Panc1 (cell line): Measurements from ENCODE around the gene ACTR3. TPM values are rescaled to one million over a fixed set of nuclear protein-coding genes. Genes with fewer than 3 reads are reported as not detected.

Experiments
- ATAC-seq: fragments of 200-7000 bp; cut with Tn5 transposase; 2 replicates; pipeline ENCODE4 v1.9.1; 2020; ENCODE audit warnings: mild to moderate bottlenecking, moderate library complexity
- BruUV-seq: library from RNA; stranded (reverse); fragments of 400-500 nt; replicated peaks from 2 replicates; lab custom pipeline; 2021; lab: Mats Ljungman, UMichigan
- CTCF ChIA-PET: fragments of 300-600 bp; sonication (Branson Sonifier 250); formaldehyde crosslinking; loops from one replicate; lab custom pipeline; 2022; ENCODE audit warnings: antibody characterized with exemption; lab: Charles Lee
- POLR2A ChIA-PET: fragments of 300-600 bp; sonication (Branson Sonifier 250); formaldehyde crosslinking; loops from one replicate; lab custom pipeline; 2022; ENCODE audit warnings: antibody characterized with exemption; lab: Charles Lee
- DNase-seq: peaks from one replicate; pipeline ENCODE4 v3.0.0-alpha.2; 2010; ENCODE audit warnings: low read depth, low spot score
- H3K27ac ChIP-seq: 2 replicates; pipeline ENCODE4 v1.5.1; 2011; ENCODE audit warnings: mild to moderate bottlenecking, low read length, inconsistent platforms
- H3K27me3 ChIP-seq: fragments of 200-500 bp; sonication (Bioruptor generic); 2 replicates; pipeline ENCODE4 v1.6.0; 2014; ENCODE audit warnings: low read length, inconsistent platforms; ENCODE audit not compliant: control insufficient read depth, insufficient read depth
- H3K36me3 ChIP-seq: fragments of 200-500 bp; sonication (Bioruptor generic); 2 replicates; pipeline ENCODE4 v1.5.1; 2014; ENCODE audit warnings: inconsistent platforms, mild to moderate bottlenecking, low read length, moderate library complexity; ENCODE audit not compliant: control insufficient read depth, insufficient read depth
- H3K4me1 ChIP-seq: 2 replicates; pipeline ENCODE4 v1.5.1; 2011; ENCODE audit warnings: inconsistent platforms, mild to moderate bottlenecking, low read length, moderate library complexity; ENCODE audit not compliant: control insufficient read depth, insufficient read depth
- H3K4me3 ChIP-seq, 2 experiments: 2 replicates each; pipeline ENCODE4 v1.5.1; 2011 to 2012; ENCODE audit warnings: low read depth in 2 of 2, low read length in 2 of 2, mild to moderate bottlenecking in 2 of 2, inconsistent platforms in 1 of 2, moderate library complexity in 1 of 2
- H3K9me3 ChIP-seq: fragments of 200-500 bp; sonication (Bioruptor generic); 2 replicates; pipeline ENCODE4 v1.5.1; 2014; ENCODE audit warnings: low read depth, mild to moderate bottlenecking, inconsistent platforms, low read length, moderate library complexity; ENCODE audit not compliant: control insufficient read depth, insufficient read depth
- POLR2AphosphoS5 ChIP-seq: IDR thresholded peaks from 2 replicates; pipeline ENCODE4 v1.6.1; 2012; ENCODE audit warnings: mild to moderate bottlenecking, low read depth, low read length, moderate library complexity
- SIN3A ChIP-seq: IDR thresholded peaks from 2 replicates; pipeline ENCODE4 v1.6.1; 2012; ENCODE audit warnings: low read depth, mild to moderate bottlenecking, low read length, moderate library complexity, borderline replicate concordance; ENCODE audit not compliant: insufficient read depth
- TCF7L2 ChIP-seq: IDR thresholded peaks from 2 replicates; pipeline ENCODE4 v1.6.1; 2011; ENCODE audit warnings: mild to moderate bottlenecking, low read depth, low read length, inconsistent platforms
- in situ Hi-C: cut with HindIII; loops from 2 replicates; pipeline ENCODE4 v1.10.0; 2016; ENCODE audit warnings: low sequenced_read_pairs, low pct_unique_long_range_greater_than_20kb
- intact Hi-C: fragments of 100-400 bp; cut with micrococcal nuclease; formaldehyde crosslinking; loops from one replicate; pipeline ENCODE4 v1.10.0; 2022; ENCODE audit not compliant: unreplicated experiment
- total RNA-seq: library from RNA; stranded (reverse); gene quantifications from one replicate; pipeline ENCODE4 v1.2.1, GENCODE V29; 2021; ENCODE audit not compliant: unreplicated experiment
- TF ChIP-seq, protein P1 (sequence below): fragments of 450-650 bp; IDR thresholded peaks from 2 replicates; pipeline ENCODE4 v1.5.1; 2017; ENCODE audit warnings: mild to moderate bottlenecking
- TF ChIP-seq, protein P2 (sequence below), 2 experiments: IDR thresholded peaks; 2 replicates each; pipeline ENCODE4 v1.6.1; 2011 to 2012; ENCODE audit warnings: low read depth in 2 of 2, control low read depth in 1 of 2, low read length in 1 of 2, mild to moderate bottlenecking in 1 of 2, moderate library complexity in 1 of 2; ENCODE audit not compliant: insufficient read depth in 1 of 2

Gene ACTR3
- total RNA-seq, 1 experiment from 2014 or later: 347 TPM

DNA sequence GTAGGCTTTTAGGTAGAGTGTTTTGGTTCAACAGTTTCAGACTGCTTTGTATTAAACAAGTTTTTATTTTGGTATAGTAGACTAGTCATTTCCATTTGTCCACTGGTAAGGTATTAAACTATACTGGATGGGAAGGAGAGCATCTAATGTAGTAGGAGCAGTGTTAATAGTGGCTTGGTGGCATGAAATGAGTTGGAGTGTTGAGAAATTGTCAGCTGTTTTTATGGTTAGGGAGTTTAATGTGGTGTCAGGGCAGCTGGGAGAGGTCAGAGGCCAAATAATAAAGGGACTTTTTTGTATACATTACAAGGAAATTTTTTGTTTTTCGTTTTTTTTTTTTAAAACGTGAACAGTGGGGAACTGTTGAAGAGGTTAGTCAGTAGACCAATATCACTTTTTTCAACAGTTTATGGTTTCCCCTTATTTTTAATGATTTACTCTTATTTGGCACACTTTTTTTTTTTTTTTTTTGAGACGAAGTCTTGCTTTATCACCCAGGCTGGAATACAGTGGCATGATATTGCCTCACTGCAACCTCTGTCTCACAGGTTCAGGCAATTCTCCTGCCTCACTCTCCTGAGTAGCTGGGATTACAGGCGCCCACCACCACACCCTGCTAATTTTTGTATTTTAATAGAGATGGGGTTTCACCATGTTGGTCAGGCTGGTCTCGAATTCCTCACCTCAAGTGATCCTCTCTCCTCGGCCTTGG, 21.2 kb downstream of the ACTR3 start:
- Histone ChIP-seq H3K4me1 (peaks cover 9% of the 10 kb centered on the region), H3K4me3 (no peak overlapping the region), H3K27me3 (no peaks in the 10 kb centered on the region), H3K9me3 (no peaks in the 10 kb centered on the region), H3K36me3 (peaks cover 5% of the 10 kb centered on the region; the same call in 1 of the 2 replicates), H3K27ac (no peak overlapping the region)
- ChIA-PET POLR2A (no interaction called here), CTCF (no interaction called here)
- no TSS peak for BruUV-seq
- in situ Hi-C loops: no loop called here
- TF ChIP-seq, protein P1, sequence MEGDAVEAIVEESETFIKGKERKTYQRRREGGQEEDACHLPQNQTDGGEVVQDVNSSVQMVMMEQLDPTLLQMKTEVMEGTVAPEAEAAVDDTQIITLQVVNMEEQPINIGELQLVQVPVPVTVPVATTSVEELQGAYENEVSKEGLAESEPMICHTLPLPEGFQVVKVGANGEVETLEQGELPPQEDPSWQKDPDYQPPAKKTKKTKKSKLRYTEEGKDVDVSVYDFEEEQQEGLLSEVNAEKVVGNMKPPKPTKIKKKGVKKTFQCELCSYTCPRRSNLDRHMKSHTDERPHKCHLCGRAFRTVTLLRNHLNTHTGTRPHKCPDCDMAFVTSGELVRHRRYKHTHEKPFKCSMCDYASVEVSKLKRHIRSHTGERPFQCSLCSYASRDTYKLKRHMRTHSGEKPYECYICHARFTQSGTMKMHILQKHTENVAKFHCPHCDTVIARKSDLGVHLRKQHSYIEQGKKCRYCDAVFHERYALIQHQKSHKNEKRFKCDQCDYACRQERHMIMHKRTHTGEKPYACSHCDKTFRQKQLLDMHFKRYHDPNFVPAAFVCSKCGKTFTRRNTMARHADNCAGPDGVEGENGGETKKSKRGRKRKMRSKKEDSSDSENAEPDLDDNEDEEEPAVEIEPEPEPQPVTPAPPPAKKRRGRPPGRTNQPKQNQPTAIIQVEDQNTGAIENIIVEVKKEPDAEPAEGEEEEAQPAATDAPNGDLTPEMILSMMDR: no peak
- TF ChIP-seq SIN3A: no peak
- TF ChIP-seq POLR2AphosphoS5: no peak
- TF ChIP-seq, protein P2, sequence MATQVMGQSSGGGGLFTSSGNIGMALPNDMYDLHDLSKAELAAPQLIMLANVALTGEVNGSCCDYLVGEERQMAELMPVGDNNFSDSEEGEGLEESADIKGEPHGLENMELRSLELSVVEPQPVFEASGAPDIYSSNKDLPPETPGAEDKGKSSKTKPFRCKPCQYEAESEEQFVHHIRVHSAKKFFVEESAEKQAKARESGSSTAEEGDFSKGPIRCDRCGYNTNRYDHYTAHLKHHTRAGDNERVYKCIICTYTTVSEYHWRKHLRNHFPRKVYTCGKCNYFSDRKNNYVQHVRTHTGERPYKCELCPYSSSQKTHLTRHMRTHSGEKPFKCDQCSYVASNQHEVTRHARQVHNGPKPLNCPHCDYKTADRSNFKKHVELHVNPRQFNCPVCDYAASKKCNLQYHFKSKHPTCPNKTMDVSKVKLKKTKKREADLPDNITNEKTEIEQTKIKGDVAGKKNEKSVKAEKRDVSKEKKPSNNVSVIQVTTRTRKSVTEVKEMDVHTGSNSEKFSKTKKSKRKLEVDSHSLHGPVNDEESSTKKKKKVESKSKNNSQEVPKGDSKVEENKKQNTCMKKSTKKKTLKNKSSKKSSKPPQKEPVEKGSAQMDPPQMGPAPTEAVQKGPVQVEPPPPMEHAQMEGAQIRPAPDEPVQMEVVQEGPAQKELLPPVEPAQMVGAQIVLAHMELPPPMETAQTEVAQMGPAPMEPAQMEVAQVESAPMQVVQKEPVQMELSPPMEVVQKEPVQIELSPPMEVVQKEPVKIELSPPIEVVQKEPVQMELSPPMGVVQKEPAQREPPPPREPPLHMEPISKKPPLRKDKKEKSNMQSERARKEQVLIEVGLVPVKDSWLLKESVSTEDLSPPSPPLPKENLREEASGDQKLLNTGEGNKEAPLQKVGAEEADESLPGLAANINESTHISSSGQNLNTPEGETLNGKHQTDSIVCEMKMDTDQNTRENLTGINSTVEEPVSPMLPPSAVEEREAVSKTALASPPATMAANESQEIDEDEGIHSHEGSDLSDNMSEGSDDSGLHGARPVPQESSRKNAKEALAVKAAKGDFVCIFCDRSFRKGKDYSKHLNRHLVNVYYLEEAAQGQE (IDR thresholded peaks at IDR 0.05; ENCODE audit: insufficient read depth in 1 of 2, low read depth in 2 of 2, low read length in 1 of 2): no peak
- TF ChIP-seq TCF7L2: no peak
- DNase-seq (no peak), ATAC-seq (no peak)
- intact Hi-C loops: no loop called here

DNA sequence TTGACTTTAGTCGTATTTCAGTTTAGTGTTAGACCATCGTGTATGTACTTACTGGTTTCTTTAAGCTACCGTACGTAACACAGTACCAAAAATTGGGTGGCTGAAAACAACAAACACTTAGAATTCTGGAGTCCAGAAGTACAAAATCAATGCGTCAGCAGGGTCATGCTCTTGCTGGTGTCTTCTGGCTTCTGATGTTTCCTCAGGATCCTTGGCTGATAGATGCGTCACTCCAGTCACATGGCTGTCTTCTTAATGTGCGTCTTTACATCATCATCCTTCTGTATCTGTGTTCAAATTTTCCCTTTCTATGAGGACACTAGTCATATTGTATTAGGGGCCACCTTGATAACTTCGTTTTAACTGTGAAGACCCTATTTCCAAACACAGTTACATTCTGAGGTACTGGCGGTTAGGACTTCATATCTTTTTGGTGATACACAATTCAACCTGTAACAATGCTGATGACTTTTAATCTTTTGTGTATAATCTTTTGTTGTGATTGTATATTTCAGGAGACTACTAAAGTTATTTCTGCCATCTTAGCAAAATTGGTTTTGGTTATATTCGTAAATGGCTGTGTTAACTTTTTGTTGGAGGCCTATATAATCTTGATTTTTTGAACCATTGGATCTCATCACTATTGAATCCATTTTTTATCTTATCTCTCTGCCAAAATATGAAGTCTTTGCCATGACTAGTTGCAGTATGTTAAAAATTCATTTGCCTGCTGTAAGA, 25.4 kb downstream of the ACTR3 start:
- intact Hi-C loops: no loop called here
- H3K4me3 ChIP-seq: no peak overlapping the region
- peaks cover 25% of the 10 kb centered on the region for H3K36me3 ChIP-seq
- POLR2A ChIA-PET: no interaction called here
- ATAC-seq (no peak), DNase-seq (no peak)
- TF ChIP-seq TCF7L2: no peak
- no peak for TF ChIP-seq SIN3A
- TF ChIP-seq, protein P1: no peak
- H3K9me3 ChIP-seq: no peaks in the 10 kb centered on the region
- no peak overlapping the region for H3K27ac ChIP-seq
- no peaks in the 10 kb centered on the region for H3K27me3 ChIP-seq
- peaks cover 7% of the 10 kb centered on the region for H3K4me1 ChIP-seq
- no TSS peak for BruUV-seq
- in situ Hi-C loops: no loop called here
- CTCF ChIA-PET: no interaction called here
